Tibial nerve (tissue), 4 donors: ENCODE data around the gene RAC2. TPM values are rescaled to one million over a fixed set of nuclear protein-coding genes. Genes with fewer than 3 reads are reported as not detected.
A peak's percentile ranks its signal among the peaks of the same experiment; 100 is the strongest.

Experiments
- DNase-seq, 2 donors: peaks; one replicate each; pipeline ENCODE4 v3.0.0-alpha.2; 2019; ENCODE audit warnings: low spot score in 2 of 2
- H3K27ac ChIP-seq, 4 donors: fragments of 200-600 bp; sonication (generic) in 3 of 4; one replicate each; pipeline ENCODE4 v1.5.1; 2017 to 2019; ENCODE audit warnings: mild to moderate bottlenecking in 1 of 4
- H3K27me3 ChIP-seq, 2 donors: fragments of 200-600 bp; sonication (generic) in 1 of 2; one replicate each; pipeline versions ENCODE4 v1.5.1 to v1.6.0; 2017 to 2019
- H3K36me3 ChIP-seq, 3 donors: fragments of 200-600 bp; sonication (generic); one replicate each; pipeline ENCODE4 v1.5.1; 2018 to 2019
- H3K4me1 ChIP-seq, 4 donors: fragments of 200-600 bp; sonication (generic) in 3 of 4; one replicate each; pipeline ENCODE4 v1.5.1; 2017 to 2019
- H3K4me3 ChIP-seq, 4 donors: fragments of 200-600 bp; sonication (generic) in 3 of 4; one replicate each; pipeline ENCODE4 v1.5.1; 2017 to 2019; ENCODE audit warnings: mild to moderate bottlenecking in 1 of 4, moderate library complexity in 1 of 4
- H3K9me3 ChIP-seq, 4 donors: fragments of 200-600 bp; sonication (generic) in 3 of 4; one replicate each; pipeline ENCODE4 v1.5.1; 2017 to 2019
- EP300 ChIP-seq, 2 donors: sonication (generic); formaldehyde crosslinking; IDR thresholded peaks; one replicate each; pipeline ENCODE4 v1.6.1; 2017; ENCODE audit warnings: antibody characterized with exemption in 2 of 2, mild to moderate bottlenecking in 1 of 2
- POLR2A ChIP-seq, 2 donors: fragments of 450-650 bp; IDR thresholded peaks; one replicate each; pipeline ENCODE4 v1.6.1; 2017; ENCODE audit warnings: antibody characterized with exemption in 2 of 2, mild to moderate bottlenecking in 2 of 2, moderate library complexity in 2 of 2
- WGBS, 2 donors: methylation state at CpG; one replicate each; pipeline ENCODE4 v1.1.5; 2018; 5-methylcytosine and 5-hydroxymethylcytosine counted together
- total RNA-seq, 4 donors: library from RNA; depleted of rRNA; stranded (reverse); fragments of >200 nt; gene quantifications; one replicate each; pipeline ENCODE4 v1.1.0, GENCODE V29; 2016
- TF ChIP-seq, protein P1 (sequence below), 5 experiments: fragments of 200-600 bp in 3 of 5; fragments of 450-650 bp in 2 of 5; sonication (generic) in 3 of 5; IDR thresholded peaks; one replicate each; pipeline ENCODE4 v1.5.1; 2016 to 2019; ENCODE audit warnings: antibody characterized with exemption in 5 of 5, mild to moderate bottlenecking in 3 of 5, moderate library complexity in 2 of 5

RAC2 gene
- total RNA-seq, 4 donors from 2014 or later, result 6.3 to 18.6 (median 7.8) TPM

GRCh38 chr22:37224757-37225420 is 19.2 kb downstream of the RAC2 start:
- Histone ChIP-seq H3K4me3 (no peak overlapping the region), H3K9me3 (no peaks in the 10 kb centered on the region), H3K27me3 (peaks cover 0 to 8% of the 10 kb centered on the region in 2 donors), H3K36me3 (no peaks in the 10 kb centered on the region), H3K4me1 (peaks cover 0 to 28% (median 4%) of the 10 kb centered on the region in 4 donors), H3K27ac (no peak overlapping the region)
- DNase-seq, result no peak
- TF ChIP-seq, protein P1, sequence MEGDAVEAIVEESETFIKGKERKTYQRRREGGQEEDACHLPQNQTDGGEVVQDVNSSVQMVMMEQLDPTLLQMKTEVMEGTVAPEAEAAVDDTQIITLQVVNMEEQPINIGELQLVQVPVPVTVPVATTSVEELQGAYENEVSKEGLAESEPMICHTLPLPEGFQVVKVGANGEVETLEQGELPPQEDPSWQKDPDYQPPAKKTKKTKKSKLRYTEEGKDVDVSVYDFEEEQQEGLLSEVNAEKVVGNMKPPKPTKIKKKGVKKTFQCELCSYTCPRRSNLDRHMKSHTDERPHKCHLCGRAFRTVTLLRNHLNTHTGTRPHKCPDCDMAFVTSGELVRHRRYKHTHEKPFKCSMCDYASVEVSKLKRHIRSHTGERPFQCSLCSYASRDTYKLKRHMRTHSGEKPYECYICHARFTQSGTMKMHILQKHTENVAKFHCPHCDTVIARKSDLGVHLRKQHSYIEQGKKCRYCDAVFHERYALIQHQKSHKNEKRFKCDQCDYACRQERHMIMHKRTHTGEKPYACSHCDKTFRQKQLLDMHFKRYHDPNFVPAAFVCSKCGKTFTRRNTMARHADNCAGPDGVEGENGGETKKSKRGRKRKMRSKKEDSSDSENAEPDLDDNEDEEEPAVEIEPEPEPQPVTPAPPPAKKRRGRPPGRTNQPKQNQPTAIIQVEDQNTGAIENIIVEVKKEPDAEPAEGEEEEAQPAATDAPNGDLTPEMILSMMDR (IDR thresholded peaks at IDR 0.05), result no peak
- TF ChIP-seq EP300 (IDR thresholded peaks at IDR 0.05), result no peak
- no peak for TF ChIP-seq POLR2A (IDR thresholded peaks at IDR 0.05)
- 53 to 71% methylated on average over 8 of the region's 8 CpGs for WGBS, 2 donors

DNA sequence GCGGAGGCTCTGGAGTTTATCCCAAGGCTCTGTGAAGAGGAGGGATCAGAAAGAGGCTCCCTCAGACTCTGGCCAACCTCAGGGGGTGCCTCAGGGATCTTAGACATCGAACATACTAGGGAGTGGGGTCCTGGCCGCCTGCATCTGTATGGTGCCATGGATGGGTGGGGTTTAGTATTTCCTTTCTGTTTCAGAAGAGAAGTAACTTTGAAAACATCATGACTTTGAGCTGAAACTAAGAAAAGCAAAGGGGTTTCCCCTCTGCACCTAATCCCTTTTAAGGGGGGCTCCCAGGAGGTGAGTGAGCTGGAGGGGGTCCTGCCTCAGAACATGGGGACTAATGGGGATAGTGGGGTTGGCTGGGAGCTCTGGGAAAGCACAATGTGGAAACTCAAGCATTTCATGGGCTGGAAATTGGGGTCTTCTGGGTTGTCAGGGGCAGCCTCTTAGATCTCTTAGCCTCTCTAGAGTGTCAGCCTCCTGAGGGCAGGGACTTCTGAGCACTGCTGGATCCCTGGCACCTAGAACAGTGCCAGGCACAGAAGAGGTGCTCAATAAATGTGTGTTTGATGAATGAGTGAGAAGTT is 20.0 kb downstream of the RAC2 start:
- Histone ChIP-seq H3K27me3 (peaks cover 0 to 8% of the 10 kb centered on the region in 2 donors), H3K36me3 (no peaks in the 10 kb centered on the region), H3K27ac (peak overlapping the region in 1 of 4 donors; percentile 54), H3K9me3 (no peaks in the 10 kb centered on the region), H3K4me1 (peaks cover 0 to 22% (median 2%) of the 10 kb centered on the region in 4 donors), H3K4me3 (no peak overlapping the region)
- DNase-seq, result no peak
- 76 to 85% methylated on average over 3 of the region's 3 CpGs for WGBS, 2 donors
- TF ChIP-seq, protein P1 (IDR thresholded peaks at IDR 0.05), result no peak

DNA sequence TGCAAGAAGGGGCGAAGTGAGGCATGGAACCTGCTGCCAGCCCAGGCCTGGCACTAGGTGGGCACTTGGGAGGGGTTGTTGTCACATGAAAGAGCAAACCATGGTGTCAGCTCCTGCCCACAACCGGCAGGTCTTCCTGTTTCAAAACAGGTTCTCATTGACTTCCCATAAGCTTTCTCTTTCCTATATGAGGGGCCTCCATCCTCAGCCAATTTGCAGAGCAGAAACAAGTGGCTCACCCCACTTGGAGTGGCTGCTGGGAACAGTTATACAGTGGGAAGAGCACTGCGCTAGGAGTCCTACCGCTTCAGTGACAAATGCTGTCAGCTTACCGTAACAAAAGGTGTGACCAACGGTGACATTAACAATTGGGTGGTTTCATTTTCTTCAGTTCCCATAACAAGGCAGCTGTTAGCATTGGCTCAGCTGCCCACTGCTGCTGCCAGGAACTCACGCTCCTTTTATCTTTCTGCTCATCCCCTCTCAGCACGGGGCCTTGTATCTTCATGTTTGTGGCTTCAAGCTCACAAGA is 21.6 kb downstream of the RAC2 start:
- Histone ChIP-seq H3K36me3 (no peaks in the 10 kb centered on the region), H3K9me3 (no peaks in the 10 kb centered on the region), H3K4me3 (no peak overlapping the region), H3K4me1 (peaks cover 0 to 7% (median 0%) of the 10 kb centered on the region in 4 donors), H3K27ac (peak overlapping the region in 1 of 4 donors; percentile 60), H3K27me3 (peaks cover 0 to 18% of the 10 kb centered on the region in 2 donors)
- TF ChIP-seq POLR2A (IDR thresholded peaks at IDR 0.05), result no peak
- no peak for TF ChIP-seq EP300 (IDR thresholded peaks at IDR 0.05)
- TF ChIP-seq, protein P1 (IDR thresholded peaks at IDR 0.05), result no peak
- DNase-seq, result no peak
- WGBS, 2 donors, result 62 to 67% methylated on average over 8 of the region's 8 CpGs

- WGBS, 2 donors, result 82 to 88% methylated on average over 10 of the region's 10 CpGs
- TF ChIP-seq EP300 (IDR thresholded peaks at IDR 0.05) (no peak), POLR2A (IDR thresholded peaks at IDR 0.05) (no peak)
- TF ChIP-seq, protein P1 (IDR thresholded peaks at IDR 0.05), result no peak
- no peaks in the 10 kb centered on the region for H3K36me3 ChIP-seq
- no peaks in the 10 kb centered on the region for H3K9me3 ChIP-seq
- peaks cover 0 to 7% (median 0%) of the 10 kb centered on the region in 4 donors for H3K4me1 ChIP-seq
- H3K27me3 ChIP-seq, result peaks cover 0 to 21% of the 10 kb centered on the region in 2 donors
- H3K4me3 ChIP-seq, result no peak overlapping the region
- no peak for DNase-seq
- peak overlapping the region in 1 of 4 donors; percentile 60 for H3K27ac ChIP-seq
Observed at GRCh38 chr22:37221424-37222333, 22.4 kb downstream of the RAC2 start.
